GM21390 (cell line): ENCODE data around the gene PTK6.

Source experiments
- ATAC-seq: cut with Tn5 transposase; IDR thresholded peaks from one replicate; pipeline ENCODE4 v1.9.1; 2021; ENCODE audit not compliant: unreplicated experiment

The PTK6 gene

DNA sequence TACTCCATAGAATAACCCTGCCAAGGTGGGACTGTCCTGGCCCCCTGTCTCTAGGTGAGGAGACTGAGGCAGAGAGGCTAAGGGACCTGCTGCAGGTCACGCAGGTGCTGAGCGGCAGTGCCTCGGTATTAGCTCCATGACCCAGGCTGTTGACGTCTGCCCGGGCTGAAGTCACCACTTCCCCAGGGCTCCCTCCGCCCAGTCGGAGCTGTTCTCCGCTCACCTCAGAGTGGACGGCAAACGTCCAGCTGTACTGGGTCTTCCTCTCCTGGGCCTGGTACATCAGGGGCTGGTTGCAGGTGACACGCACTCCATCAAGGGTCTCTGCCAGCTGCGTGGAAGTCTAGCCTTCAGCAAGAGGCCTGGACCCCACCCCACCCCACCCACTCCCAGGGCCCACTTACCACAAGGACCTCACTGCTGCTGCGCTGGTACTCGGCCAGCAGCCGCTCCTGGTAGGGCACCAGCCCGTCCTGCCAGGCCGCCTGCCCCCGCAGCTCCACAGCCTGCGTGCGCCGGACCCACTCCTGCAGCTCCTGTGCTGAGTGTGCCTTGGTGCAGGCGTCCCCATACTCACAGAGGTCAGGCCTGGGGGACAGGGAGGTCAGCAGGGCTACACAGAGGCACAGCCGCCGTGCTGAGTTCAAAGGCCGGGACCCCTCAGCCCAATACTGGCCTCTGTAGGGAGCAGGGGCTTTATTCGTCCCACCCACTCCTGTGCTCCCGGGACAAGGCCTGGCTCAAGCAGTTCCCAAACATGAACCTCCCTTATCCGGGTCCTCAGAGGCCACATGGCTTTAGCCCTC lies 33.3 kb upstream of the PTK6 start:
- no peak for ATAC-seq

DNA sequence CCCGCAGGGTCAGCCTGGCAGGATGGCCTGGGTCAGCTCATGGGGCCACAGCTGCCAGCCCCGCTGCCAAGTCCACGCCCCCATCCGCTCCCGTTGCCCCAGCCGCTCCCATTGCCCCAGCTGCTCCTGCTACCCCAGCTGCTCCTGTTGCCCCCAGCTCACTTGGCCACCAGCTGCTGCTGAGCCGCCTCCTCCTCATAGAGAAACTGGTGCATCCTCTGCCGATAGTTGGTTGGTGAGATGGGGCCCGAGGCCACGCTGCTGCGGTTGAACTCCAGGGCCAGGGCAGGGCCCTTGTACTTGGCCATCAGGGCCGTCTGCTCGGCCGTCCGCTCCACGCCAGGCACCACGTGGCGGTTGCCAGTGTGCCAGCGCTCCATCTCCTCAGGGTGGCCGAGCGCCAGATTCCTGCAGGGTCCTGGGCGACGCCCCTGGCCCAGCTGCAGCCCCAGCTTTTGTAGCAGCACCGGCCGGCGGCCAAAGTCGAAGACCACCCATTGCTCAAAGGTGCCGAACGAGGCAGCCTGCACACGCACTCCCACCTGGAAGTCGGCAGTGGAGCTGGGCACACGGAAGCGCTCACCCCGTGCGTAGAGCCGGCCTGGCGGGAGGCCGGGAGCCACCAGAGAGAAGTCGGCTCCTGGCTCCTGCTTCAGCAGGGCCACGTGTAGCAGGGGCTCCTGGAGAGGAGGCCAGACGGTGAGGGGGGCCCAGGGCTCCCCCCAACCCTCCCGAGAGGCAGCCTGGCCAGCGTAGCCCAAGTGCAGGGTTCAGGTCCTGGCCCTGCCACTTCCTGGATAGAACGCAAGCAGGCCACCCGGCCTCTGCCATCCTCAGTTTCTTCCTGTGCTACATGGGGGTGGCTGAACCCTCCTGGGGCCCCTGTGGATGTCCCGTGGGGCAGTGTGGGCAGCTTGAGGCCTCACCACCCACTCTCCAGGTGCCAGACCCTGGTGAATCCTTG lies 32.1 kb upstream of the PTK6 start:
- no peak for ATAC-seq

DNA sequence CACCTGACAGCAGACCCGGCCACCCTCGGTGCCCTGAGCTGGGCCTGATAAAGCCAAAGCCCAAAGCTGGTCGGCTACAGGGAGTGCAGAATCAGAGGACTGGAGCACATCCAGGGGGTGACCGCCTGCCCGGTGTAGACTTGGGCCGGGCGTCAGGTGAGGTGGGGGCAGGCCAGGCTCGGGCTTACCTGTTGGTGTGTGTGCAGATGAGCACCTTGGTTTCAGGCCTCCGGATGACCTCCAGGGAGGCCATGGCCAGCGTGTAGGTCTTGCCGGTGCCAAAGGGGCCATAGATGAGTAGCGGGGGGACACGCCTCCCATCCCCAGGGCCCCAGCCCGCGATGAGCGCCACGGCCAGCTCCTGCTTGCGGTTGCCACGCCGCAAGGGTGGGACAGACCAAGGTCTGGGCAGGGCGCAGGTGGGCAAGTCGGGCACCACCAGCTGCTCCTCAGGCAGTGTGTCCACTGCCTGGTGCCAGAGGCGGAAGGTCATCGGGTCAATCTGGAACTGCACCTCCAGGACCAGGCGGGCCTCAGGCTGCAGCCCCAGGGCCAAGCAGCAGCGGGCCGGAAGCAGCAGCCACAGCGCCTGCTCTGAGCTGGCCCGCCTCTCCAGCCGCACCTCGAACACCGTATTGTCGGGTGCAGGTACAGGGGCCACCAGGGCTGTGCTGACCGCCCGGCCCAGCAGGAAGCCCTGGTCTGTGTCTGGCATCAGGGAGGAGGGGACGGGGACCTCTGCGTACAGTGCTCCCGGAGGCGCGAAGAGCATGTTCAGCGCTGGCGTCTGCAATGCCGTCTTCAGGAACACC lies 31.2 kb upstream of the PTK6 start:
- ATAC-seq = no peak

DNA sequence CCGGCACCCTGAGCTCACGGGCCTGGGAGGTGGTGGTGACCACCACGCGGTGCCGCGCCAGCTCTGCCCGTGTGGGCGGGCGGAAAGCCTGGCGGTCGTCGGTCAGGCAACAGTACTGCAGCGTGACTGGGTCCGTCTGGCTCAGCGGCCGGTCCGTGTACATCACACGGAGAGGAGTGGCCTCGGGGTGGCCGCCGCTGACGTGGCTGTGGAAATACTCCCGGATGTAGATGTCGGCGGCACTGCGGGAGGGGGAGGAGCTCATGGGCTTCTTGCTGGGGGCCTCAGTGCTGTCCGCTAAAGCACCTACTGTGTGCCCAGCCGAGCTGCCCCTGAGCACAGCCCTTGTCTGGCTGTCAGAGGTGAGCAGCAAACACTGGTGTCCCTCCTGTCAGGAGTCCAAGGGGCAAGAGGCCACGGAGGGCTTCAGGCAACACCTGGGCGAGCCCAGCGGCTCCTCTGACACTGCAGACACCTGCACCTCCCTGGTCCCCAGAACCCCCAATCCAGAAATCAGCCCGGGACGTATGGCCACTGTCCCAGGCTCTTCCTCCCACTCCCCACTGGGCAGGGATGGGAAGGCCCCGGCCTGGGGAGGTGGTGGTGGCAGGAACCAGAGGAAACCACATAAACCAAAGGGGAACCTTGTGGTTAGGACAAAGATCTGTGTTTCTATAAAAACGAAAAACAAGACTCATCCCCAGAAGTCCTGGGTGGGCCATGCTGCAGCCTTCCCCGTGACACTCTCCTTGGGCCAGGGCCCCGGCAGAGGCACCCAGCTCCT lies 30.4 kb upstream of the PTK6 start:
- peak; percentile 65 for ATAC-seq

DNA sequence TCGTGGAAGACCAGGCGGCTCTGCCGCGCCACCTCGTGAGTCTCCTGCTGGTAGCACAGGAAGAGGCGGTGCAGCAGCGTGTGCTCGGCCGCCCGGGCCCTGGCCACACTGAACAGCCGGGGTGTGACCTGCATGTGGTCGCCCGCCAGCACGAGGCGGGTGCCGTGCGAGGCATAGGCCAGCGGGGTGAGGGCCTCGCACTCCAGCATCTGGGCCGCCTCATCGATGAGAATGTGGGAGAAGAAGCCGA lies 29.9 kb upstream of the PTK6 start:
- ATAC-seq = no peak

DNA sequence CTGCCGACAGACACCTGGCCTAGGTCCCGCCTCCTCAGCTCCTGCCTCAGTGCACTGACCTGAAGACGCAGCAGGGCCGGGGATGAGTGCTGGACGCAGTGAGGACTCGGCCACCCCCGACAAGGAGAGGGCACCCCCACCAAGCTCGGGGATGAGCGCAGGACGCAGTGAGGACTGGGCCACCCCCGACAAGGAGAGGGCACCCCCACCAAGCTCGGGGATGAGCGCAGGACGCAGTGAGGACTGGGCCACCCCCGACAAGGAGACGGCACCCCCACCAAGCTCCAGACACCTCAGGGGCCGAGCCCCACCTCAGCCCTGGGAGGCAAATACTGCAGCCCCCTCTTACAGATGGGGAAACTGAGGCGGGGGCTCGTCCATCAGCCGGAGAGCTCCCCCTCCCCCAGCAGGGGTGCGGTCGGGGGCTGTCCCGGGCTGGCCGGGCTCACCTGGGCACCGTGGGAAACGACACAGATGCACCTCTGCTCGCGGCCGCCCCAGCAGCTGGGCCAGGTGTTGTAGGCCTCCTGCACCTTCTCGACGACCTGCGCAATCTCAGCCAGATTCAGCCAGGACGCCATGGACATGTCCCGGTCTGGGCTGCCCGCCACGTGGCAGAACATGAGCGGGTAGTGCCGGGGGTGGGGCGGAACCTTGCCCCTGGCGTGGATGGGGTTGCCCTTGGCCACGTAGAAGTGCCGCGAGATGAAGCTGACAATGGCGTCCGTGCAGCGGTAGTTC lies 29.4 kb upstream of the PTK6 start:
- ATAC-seq = no peak

DNA sequence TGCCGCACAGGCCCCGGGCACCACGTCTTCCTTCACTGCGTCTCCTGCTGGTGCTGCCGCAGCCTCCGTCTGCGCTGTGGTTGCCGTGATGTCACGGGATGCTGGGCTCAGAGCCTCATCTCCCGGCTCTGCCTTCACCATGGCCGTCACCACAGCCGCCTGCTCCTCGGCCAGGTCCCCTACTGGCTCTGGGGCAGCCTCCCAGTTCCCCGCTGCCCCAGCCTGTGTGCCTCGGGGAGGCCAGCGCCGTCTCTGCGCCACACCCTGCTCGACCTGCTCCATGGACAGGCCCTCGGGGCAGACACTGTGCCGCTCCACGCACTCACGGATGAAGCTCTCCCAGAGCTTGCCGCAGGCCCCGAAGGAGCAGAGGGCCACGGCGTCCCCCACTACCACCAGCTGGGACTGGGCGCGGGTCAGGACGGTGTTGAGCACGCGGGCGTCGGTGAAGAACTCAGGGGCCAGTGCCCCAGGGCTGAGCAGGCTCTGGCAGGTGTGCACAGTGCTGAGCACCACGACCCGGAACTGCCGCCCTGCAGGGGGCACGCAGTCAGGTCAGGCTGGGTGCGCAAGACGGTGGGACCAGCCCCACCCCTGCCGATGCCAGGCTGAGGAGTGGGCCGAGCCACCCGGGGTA lies 28.6 kb upstream of the PTK6 start:
- no peak for ATAC-seq

DNA sequence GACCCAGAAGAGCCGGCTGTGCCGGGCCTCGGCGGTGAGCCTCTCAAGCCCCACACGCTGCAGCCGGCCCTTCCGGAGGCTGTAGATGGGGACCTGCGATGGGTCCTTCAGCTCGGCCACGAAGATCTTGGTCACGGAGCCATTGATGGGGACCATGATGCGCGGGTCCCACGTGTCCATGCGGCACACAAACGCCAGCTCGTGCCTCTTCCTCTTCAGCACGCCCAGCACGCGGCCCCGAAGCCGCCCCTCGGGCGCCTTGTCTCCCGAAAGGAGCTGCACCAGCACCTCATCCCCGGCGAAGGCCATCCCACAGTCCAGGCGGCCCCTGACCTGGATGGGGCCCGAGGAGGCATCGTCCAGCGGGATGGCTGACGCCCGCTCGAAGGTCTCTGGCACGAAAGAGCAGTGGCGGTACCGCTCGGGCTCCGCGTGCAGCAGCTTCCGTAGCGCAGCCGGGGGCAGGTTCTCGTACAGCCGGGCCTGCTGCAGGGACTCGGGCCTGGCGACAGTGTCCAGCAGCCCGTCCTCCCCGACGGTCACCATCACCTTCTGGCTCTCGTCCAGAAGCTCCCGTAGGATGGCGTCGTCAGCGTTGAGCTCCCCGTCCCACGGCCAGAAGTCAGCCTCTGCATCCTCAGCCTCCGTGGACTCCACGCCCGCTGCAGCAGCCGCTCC lies 28.0 kb upstream of the PTK6 start:
- no peak for ATAC-seq

DNA sequence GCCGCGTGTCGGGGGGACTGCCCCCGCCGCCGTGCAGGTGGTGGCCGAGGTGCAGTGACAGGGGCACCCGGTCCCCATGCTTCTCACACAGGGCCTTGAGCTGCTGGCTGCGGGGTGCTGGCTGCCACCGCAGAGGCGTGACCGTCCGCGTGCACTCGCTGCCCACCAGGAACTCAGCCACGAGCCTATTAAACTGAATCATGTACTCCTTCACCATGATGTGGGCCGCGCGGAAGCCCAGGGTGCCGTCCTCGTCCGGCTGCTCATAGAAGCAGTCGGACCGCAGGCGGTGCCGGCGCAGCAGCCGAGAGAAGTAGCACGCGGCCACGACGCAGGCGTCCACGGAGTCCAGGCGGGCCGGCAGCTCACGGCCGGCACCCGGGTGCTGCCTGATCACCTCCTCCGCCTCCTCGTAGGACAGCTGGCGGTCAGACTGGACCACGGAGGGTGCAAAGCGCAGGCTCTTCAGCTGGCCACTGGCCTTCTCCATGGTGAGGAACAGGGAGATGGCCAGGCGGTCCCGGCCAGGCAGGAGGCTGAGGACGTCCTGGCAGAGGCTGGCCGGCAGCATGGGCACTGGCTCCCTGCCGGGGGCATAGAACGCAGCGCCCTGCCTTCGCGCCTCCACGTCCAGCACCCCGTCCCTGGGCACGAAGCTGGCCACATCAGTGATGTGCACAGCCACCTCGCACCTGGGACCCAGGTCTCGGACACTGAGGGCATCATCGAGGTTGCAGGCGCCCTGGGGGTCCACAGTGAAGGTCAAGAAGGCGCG lies 27.0 kb upstream of the PTK6 start:
- ATAC-seq = no peak

DNA sequence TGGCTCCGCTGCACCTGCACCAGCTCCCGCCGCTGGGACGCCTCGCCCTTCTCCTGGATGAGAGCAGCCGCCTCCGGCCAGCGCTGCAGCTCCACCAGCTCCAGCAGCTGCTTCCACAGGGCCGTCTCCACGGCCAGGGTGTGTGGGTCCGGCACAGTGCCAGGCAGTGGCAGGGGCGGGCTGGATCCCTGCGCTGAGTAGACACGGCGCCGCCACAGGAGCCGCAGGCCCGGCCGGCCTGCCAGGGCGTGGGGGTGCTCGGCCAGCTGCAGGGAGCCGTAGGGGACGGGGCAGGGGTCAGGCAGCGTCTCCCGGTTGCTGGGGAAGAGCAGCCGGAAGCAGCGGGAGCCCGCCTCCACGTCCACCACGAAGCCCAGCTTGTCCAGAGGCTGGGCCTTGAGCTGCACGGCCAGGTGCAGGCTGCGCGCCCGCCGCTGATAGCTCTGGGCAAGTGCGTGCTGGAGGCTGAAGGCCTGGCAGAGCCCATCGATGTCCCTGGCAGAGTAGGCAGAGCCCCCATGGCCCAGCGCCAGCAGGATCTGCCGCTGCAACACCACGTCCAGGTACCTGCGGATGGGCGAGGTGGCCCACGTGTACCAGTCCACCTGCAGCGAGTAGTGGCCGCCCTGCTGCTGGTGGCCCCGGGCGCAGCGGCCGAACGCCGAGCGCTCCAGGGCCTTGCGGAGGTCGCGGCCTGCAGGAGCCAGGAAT lies 26.2 kb upstream of the PTK6 start:
- ATAC-seq = no peak

DNA sequence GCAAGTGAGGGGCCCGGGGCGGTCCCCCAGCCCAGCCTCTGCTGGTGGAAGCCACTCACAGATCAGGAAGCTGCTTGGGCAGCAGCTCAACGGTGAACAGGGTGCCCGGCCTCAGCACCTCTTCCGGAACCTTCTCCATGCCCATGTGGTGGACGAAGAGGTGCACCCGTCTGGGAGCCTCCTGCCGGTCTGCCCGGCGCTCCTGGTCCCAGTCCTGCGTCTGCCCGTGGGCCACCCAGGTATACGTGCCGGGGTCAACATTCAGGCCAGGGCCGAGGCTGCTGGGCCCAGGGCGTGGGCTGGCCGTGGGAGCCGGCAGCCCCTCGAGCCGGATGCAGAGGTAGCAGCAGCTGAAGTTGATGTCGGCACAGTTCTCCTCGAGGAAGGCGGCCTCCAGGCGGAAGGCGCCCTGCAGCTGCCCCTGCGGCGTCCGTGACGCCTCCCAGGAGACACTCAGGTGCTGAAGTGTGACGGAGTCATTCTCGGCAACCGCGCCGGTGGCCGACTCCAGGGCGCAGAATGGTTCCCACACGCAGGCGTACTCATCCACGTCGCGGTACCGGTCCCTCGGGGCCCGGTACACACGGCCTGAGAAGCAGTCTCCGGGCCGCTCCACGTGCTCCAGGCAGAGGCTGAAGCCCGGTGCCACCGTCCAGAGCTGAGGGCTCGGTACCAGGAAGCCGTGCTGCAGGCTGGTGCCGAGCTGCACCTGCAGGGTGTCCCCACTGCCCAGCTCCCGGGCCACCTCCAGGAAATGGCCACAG lies 25.5 kb upstream of the PTK6 start:
- no peak for ATAC-seq

DNA sequence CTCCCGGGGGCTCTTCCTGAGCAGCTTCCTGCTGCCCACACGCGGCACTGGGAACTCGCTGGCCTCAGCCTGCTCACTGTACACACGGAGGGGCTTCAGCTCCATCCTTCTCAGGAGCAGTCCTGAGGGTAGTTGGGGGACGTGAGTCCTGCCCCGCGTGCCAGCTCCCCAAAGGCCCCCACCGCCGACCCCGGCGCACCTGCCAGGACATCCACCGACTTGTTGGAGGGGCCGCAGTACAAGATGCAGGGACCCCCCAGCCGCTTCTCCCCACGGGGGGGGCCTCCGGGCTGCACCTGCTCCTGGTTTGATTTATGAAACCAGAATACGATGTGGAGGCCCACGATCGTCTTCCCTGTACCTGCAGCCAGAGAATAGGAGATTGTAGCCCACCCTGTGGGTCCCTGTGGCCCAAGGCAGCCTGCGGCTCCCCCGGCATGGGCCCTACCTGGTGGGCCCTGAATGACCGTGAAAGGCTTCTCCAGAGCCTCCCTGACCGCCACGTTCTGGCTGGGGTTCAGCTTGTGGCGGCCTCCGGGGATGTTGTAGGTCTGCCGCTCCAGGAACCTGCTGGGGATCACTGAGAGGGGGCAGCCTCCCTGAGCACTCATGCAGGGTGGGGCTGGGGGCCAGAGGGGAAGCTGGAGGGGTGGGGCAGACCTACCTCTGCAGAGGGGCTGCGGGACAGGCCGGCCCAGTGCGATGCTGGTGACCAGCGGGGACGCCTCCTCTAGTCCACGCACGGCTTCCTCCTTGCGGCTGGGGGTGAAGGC lies 24.6 kb upstream of the PTK6 start:
- ATAC-seq = no peak

DNA sequence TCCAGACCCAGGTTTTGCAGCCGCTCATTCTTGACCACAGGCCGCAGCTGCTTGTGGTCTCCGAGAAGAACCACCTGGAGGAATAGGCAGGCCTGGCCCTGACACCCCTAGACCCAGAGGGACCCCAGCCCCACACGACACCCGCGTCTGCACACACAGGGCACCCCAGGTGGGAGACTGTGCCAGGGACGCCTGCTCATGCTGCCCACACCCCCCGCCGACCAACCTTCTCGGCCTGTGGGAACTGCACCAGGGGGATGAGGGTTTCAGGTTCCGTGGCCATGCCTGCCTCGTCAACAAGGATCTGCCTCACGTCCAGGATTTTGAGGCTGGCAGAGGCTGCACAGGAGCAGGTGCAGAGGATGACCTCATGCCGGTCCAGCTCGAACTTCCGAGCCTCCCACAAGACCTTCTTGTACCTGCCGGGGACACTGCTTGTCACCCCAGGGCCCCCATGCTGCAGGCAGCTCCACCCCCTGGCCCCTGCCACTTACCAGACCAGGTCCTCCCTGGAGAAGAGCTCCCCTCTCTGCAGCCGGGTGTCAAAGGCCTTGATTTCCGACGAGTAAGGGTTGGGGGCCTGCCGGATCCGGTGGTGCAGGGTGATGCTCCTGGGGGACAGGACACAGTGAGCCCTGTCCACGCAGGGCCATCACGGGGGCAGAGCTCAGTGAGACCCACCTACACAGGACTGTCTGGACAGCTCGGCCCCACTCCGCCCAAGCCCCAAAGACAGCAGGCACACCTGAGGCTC lies 23.9 kb upstream of the PTK6 start:
- ATAC-seq = no peak

DNA sequence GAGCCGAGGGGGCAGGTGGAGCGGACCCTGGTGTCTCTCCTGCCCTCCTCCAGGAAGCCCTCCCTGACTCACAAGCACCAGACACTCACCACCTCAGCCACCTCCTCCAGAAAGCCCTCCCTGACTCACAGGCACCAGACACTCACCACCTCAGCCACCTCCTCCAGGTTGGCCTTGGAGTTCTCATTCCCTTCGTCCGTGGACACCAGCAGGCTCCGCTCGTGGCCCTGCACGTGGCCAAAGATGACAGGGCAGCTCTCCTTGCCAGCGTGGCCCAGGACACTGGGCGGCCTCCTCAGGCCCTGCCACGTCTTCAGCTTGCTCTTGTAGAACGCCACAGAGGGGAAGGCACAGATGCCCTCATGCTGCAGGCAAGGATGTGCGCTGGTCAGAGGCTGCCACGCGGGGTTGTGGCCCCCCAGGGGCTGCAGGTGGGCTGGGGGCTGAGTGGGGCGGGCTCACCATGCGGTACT lies 23.2 kb upstream of the PTK6 start:
- ATAC-seq = no peak
